C1 segment of cervical spinal cord (tissue), 14 donors: Measurements from ENCODE around the gene TBX2.
"Not testable (repeated sequence)": the region's sequence is repeated elsewhere in the genome, so short reads cannot be mapped to it uniquely, and the experiment has no call there.

Experiments used
- DNase-seq, 14 donors: peaks; one replicate each; lab custom pipeline; 2025; lab: John Stamatoyannopoulos, UW

The TBX2 gene

GRCh38 chr17:61429831-61430230 is 30.2 kb downstream of the TBX2 start:
- not testable (repeated sequence) for DNase-seq

DNA sequence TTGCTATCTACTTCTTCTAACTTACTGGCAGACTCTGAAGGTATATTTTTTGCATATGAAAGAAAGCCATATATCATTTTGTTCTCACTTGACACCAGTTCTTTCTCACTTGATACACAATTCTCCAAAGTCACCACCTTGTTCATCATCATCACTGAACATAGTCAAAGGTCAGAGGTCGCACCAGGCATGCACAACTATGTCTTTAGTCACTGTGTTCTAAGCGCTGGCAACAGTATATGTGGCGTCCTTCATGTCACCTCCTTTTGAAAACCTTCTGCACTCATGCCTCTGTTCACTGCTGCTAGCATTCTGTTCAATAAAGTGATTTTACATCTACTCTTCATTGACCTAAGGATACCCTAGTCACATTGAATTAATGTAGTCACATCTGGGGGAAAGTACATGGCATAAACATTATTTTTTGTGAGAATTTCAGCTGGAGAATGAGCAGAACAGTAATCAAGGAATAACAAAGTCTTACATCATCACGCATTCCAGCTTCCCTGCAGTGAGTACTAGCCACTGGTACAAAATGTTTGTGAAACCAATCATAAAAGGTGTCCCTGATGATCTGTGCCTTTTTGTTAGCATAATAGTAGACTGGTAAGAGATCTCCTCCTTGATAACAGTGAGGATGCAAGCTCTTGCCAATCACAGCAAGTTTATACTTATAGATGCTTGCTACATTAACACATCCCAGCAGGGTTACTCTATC is 32.1 kb downstream of the TBX2 start:
- no peak for DNase-seq

DNA sequence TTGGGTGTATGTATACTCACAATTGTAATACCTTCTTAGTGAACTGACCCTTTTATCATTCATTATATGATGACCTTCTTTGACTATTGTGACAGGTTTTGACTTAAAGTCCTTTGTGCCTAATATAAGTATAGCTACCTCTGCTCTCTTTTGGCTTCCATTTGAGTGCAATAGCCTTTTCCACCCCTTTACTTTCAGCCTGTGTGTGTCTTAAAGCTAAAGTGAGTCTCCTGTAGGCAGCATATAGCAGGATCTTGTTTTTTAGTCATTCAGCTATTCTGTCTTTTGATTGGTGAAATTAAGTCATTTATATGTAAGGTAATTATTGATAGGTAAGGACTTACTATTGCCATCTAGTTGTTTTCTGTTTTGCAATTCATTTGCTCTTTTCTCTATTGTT is 36.6 kb downstream of the TBX2 start:
- no peak for DNase-seq

DNA sequence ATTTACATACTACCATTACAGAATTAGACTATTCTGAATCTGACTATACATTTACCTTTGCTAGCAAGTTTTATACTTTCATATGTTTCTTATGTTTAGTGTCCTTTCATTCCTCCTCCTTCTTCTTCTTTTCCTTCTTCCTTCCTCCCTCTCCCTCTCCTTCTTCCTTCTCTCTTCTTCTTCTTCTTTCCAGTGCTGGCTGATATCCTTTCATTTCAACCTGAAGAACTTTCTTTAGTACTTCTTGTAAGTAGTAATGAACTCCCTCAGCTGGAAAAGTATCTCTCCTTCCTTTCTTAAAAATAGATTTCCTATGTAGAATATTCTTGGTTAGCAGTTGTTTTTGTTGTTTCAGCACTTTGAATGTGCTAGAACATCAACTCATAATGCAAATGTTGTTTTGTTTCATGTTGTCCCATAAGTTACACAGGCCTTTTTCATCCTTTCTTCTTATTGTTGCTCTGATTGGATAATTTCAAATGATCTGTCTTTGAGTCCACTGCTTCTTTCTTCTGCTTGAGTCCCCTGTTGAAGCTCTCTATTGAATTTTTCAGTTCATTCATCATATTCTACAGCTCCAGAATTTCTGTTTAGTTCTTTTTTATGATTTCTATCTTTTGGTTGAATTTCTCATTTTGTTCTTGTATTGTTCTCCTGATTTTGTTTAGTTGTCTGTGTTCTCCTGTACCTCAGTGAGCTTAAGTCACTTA is 37.5 kb downstream of the TBX2 start:
- no peak for DNase-seq

- DNase-seq = no peak
These were observed 41.1 kb downstream of the TBX2 start for GRCh38 chr17:61440697-61441096.

DNA sequence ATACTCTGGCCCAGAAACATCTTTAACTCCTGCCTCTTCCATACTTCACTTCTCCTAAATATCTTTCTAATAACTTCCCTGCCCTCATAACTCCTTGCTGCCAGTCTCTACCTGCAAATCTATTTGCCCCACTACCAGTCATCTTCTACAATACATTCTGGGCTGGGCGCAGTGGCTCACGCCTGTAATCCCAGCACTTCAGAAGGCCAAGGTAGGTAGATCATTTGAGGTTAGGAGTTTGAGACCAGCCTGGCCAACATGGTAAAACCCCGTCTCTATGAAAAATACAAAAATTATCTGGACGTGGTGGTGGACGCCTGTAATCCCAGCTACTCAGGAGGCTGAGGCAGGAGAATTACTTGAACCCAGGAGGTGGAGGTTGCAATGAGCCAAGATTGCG is 41.9 kb downstream of the TBX2 start:
- DNase-seq = not testable (repeated sequence)

DNA sequence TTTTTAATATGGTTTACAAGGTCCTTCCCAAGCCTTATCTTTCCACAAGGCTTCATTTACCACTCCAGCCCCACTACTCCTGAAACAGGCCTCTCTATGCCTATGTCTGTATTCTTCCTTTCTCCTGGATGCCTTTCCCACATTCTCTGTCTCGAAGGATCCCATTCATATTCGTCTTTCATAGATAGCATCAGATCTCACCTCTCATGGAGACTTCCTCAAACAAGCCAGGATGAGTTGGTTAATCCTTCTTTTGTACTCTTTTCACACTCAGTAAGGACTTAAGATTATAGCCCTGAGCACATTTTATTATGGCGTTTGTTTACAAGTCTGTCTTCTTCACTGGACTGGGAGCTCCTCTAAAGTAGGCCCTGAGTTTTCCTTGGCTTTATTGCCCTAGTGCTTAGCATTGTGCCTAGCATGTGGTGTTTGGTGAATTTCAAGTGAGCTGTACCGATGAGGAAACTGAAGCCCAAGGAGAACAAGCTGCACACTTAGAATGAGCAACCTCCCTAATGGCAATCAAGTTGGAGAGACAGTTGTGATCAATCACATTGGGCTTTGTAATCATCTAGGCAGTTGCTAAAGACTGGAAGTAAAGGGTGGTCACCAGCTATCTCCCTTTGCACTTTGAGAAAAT is 42.6 kb downstream of the TBX2 start:
- DNase-seq = no peak

- no peak for DNase-seq
These were observed 43.3 kb downstream of the TBX2 start for GRCh38 chr17:61442878-61443474.

DNA sequence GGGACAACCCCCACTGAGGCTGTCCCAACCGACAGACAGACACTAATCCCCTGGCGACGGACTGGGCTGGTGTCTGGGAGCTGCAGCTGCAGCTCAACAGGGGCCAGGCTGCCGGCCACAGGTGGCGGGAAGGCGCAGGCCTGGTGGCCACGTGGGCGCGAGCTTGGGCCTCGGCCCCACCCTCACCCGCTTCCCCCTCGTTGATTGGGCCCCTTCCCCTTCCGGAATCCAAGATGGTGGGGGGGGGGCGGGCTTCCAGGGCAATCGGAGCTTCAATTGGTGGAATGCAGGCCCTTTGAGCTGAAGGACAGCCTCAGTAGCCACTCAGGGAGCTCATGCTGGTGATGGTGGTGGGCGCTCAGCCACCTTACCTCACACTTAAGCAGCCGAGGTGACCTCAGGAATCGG is 43.8 kb downstream of the TBX2 start:
- no peak for DNase-seq

DNA sequence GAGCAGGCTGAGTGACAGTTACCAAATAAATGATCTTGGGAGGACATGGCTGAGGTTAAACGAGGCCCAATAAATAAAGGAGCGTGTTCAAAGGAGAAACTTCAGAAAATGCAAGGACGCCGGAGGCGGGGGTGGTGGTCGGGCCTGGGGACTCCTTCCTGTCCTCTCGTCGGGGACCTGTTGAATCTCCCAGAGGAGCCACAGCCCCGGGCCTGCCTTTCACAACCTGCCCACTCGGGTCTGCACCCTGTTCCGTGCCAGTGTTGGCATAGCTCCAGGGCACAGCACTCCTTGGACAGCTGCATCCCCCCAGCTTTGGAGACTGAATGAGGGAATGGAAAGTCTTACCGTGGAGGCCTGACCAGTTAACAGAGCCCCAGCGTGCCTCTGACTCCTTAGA is 44.4 kb downstream of the TBX2 start:
- no peak for DNase-seq

DNA sequence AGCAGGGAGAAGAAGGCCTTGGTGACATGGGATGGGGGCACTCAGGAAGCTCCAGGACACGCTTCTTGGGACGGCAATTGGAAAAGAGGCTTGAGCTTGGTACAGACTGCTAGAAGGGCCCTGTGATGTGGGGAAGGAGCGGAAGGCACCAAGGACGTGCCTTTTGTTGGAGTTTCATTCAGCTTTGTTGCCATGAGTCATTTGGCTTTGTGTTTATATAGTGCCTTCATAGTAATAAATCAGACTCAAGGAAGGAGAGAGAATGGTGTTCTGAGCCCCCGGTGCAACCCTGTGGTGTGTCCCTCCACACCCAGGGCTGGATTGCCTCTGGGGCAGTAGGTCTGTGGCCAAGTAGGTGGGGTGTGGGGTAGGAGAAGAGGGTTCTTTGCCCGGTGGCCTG is 45.2 kb downstream of the TBX2 start:
- no peak for DNase-seq

DNA sequence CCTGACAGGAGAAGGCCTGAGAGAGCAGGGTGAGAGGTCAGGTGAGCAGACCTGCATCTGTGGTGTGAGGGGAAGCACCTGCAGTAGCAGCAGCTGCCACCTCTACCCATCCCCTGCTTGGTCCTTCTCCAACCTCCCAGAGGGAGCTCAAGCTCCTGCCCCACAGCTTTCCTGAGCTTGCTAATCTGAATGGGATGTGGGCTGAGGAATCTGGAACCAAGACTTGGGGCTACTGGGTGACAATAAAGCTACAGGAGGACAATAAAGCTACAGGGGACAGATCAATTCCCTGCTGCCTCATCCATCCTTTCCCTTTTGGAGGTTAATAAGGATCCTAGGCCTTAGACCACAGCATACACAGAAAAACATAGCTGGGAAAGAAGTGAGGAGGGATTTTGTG is 47.7 kb downstream of the TBX2 start:
- no peak for DNase-seq

GRCh38 chr17:61448042-61448441 is 48.4 kb downstream of the TBX2 start:
- DNase-seq = no peak

DNA sequence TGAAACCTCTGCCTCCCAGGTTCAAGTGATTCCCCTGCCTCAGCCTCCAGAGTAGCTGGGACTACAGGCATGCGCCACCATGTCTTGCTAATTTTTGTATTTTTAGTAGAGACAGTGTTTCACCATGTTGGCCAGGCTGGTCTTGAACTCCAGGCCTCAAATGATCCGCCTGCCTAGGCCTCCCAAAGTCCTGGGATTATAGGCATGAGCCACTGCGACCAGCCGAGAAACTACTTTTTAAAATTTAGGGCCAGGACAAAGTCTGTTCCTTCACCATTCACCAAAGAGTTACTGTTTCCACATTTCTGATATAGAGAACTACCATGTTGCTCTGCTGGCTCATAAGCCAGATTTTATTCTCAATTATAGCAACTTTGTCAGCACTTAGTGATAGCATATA is 49.5 kb downstream of the TBX2 start:
- not testable (repeated sequence) for DNase-seq

DNA sequence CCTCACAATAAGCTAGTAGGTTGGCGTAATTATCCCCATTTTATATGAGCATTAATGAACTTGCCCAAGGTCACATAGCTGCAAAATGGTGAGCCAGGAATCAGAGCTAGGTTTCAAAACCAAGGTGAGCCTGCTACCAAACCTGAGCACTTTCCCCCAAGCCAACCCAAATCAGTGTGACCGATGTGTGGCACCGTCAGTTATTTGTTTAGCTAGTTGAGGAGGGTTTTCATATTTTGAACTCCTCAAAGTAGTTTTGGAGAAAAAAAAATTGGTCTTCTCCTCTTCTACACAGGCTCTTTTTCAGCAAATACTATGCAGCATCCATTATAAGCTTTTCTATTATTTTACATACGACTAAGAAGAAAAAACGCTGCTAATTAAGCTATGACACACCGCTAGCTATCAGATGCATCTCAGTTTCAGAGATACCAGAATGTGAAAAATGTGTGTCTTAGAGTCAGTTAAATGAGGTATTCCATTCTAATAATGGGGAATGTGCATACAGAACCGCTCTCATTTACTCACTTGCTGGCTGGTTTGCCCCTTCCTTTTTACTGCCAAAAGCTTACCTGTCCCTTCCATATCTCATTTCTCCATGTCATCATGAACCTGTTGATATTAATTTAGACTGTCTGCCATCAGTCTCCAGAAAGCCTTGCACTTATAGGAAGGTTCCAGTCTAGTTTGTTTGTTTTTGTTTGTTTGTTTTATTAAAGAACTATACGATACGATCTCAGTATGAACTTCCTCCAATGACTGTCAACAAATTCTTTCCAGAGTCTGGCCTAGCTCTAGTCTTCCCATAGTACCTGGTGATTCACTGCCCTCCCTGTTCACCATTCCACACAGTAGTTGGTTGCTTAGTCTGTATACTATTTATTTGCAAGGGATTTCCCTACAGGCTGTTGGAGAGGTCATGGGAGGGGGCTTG is 50.3 kb downstream of the TBX2 start:
- DNase-seq = no peak

- no peak for DNase-seq
These were observed 51.2 kb downstream of the TBX2 start for GRCh38 chr17:61450641-61451537.

DNA sequence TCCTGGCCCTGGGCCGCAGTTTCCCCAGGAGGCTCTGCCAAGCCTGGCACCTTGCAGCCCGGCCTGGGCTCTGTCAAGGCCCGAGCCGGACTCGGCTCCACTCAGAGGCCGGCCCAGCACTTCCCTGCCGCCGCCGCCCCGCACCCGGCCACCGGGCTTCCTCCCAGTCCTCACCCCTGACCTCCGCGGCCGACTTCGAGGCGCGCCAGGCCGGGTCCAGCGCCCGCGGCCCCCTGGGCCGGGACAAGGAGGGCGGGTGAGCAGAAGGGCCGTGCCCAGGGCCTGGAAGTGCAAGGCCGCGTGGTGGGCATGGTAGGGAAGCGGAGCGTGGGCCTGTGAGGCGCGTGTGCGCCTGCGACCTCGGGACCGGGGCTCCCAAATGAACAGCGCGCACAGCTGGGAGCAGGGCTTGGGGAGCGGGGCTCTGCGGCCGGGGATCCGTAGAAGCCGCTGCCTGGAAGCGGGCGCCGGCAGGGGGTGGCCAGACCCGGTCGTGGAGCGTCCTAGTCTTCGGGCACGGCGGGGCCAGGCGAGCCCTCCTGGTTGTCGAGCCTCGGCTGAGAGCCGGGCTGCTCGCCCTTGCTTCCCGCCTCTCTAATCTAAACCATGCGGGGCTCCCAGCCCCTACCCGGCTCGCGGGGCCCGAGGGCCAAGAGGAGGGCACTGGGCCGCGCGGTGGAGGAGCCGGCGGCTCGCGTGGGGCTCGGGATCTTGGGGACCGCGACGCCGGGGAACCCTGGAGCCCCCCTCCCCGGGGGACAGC is 52.1 kb downstream of the TBX2 start:
- no peak for DNase-seq

DNA sequence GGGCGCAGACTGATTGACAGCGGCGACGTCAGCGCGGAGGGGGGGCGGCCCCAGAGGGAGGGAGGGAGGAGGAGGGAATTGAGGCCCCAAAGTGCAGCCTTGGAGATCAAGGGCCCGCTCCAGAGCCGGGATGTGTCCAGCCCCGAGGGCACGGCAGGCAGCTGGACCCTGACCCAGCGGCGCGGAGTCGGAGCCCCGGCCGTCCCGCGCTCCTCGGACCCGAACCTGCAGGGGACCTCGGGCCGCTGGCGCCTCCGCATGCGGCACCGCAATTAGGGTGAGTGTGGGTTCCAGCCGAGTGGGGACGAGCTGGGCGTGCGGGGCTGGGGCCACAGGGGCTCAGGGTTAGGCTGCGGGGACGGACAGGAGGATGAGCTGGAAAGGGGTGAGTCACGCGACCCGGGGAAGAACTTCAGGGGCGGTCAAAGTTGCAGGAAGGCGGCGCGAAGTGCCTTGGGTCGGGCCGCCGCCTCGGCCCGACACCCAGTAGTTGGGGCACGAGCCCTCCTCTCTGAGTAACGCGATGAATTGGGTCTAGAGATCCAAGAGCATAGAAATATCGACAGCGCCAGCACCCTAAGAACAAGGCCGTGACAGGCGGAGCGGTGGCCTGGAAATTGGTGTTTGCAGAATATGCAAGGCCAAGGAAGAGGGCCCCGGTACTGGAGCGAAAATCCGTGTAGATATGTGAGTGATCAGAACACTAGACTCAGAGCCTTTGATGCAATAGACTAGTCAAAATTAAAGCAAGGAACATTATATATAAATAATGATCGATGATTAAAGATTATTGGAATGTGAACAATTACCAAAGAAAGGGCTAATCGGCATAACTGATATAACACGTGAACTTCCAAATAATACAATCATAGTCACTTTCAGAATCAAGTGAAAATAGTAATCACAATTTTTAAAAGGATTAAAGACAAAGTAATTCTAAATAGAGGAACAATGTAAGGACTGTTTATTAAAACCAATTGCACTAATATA is 53.0 kb downstream of the TBX2 start, which contains the start of gene TBX4:
TSS of gene TBX4 (plus strand) at position 122 of the 990 bp plus-strand sequence. CDS start 4,069 bp downstream, outside the sequence.
- DNase-seq = no peak
